Astrocyte (in vitro differentiated cells and primary cell): Measurements from ENCODE around the gene OXER1. TPM values are rescaled to one million over a fixed set of nuclear protein-coding genes. Genes with fewer than 3 reads are reported as not detected.

Source experiments
- DNase-seq: peaks from one replicate; pipeline ENCODE4 v3.0.0-alpha.2; 2010; ENCODE audit warnings: low read depth
- FAIRE-seq: peaks from 2 replicates; lab custom pipeline; 2011; peaks lifted over from hg19 to GRCh38; lab: Jason Lieb, UNC
- H2AFZ ChIP-seq: 2 replicates; pipeline ENCODE4 v1.6.0; 2012; ENCODE audit warnings: low read depth, low read length, inconsistent platforms
- H3K27ac ChIP-seq: 2 replicates; pipeline ENCODE4 v1.5.1; 2011; ENCODE audit warnings: low read depth, low read length, inconsistent platforms
- H3K27me3 ChIP-seq: 2 replicates; pipeline ENCODE4 v1.6.0; 2011; ENCODE audit warnings: low read length, inconsistent platforms; ENCODE audit not compliant: insufficient read depth
- H3K36me3 ChIP-seq: 2 replicates; pipeline ENCODE4 v1.5.1; 2011; ENCODE audit warnings: low read length, inconsistent platforms; ENCODE audit not compliant: insufficient read depth
- H3K4me1 ChIP-seq: 2 replicates; pipeline ENCODE4 v1.5.1; 2011; ENCODE audit warnings: low read length, inconsistent platforms; ENCODE audit not compliant: insufficient read depth
- H3K4me2 ChIP-seq: 2 replicates; pipeline ENCODE4 v1.6.0; 2012; ENCODE audit warnings: low read length, inconsistent platforms
- H3K4me3 ChIP-seq: 2 replicates; pipeline ENCODE4 v1.5.1; 2011; ENCODE audit warnings: low read depth, mild to moderate bottlenecking, low read length, inconsistent platforms; ENCODE audit not compliant: insufficient read depth
- H3K79me2 ChIP-seq: 2 replicates; pipeline ENCODE4 v1.6.0; 2012; ENCODE audit warnings: mild to moderate bottlenecking, low read length, inconsistent platforms; ENCODE audit not compliant: insufficient read depth
- H3K9ac ChIP-seq: 2 replicates; pipeline ENCODE4 v1.6.0; 2012; ENCODE audit warnings: mild to moderate bottlenecking, low read length, inconsistent platforms
- H3K9me3 ChIP-seq: 2 replicates; pipeline ENCODE4 v1.5.1; 2012; ENCODE audit warnings: low read depth, mild to moderate bottlenecking, low read length, inconsistent platforms; ENCODE audit not compliant: insufficient read depth
- H4K20me1 ChIP-seq: 2 replicates; pipeline ENCODE4 v1.6.0; 2012; ENCODE audit warnings: low read length, inconsistent platforms; ENCODE audit not compliant: insufficient read depth
- H3K27ac Mint-ChIP-seq: one replicate; pipeline ENCODE4 v1.8.0; 2021; ENCODE audit warnings: mild to moderate bottlenecking, mixed read lengths; ENCODE audit not compliant: unreplicated experiment
- H3K27me3 Mint-ChIP-seq: one replicate; pipeline ENCODE4 v1.8.0; 2021; ENCODE audit warnings: low read depth, mixed read lengths; ENCODE audit not compliant: unreplicated experiment
- H3K36me3 Mint-ChIP-seq: one replicate; pipeline ENCODE4 v1.8.0; 2021; ENCODE audit warnings: low read depth, mixed read lengths; ENCODE audit not compliant: unreplicated experiment
- H3K4me1 Mint-ChIP-seq: one replicate; pipeline ENCODE4 v1.8.0; 2021; ENCODE audit warnings: low read depth, mixed read lengths; ENCODE audit not compliant: unreplicated experiment
- H3K4me3 Mint-ChIP-seq: one replicate; pipeline ENCODE4 v1.8.0; 2021; ENCODE audit warnings: mild to moderate bottlenecking, moderate library complexity, mixed read lengths; ENCODE audit not compliant: unreplicated experiment
- H3K9me3 Mint-ChIP-seq: one replicate; pipeline ENCODE4 v1.8.0; 2021; ENCODE audit warnings: mild to moderate bottlenecking, mixed read lengths; ENCODE audit not compliant: unreplicated experiment
- EZH2 ChIP-seq: IDR thresholded peaks from 2 replicates; pipeline ENCODE4 v1.6.1; 2012; ENCODE audit warnings: mild to moderate bottlenecking, low read length, inconsistent platforms; ENCODE audit not compliant: insufficient read depth
- total RNA-seq: library from RNA; stranded (reverse); gene quantifications from 2 replicates; pipeline ENCODE4 v1.2.1, GENCODE V29; 2021
- TF ChIP-seq, protein P1 (sequence below): IDR thresholded peaks from 2 replicates; pipeline ENCODE4 v1.5.1; 2011; ENCODE audit warnings: low read depth, mild to moderate bottlenecking, inconsistent platforms, low read length, moderate library complexity; ENCODE audit not compliant: insufficient read depth

OXER1 gene
- total RNA-seq, 1 donor from 2014 or later: 0.39 TPM

DNA sequence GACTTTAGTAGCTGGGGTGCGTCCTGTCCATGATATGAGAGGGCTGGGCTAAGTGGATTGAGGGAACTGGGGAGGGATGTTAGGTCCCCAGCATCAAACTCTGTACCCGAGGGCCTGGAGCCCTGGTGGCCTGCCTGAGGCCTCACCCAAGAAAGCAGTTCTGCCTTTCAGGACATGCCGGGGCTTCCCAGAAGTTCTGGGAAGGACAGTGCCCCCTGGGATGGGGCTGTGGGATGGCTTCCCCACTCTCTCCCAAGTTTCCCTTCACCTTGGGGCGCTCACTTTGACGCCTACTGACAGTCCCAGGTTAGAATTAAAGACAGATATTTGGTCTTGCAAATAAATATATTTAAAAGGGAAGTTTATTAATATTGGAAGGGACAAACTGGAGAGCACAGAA, 1.8 kb downstream of the OXER1 start:
- H3K4me1 Mint-ChIP-seq: no peaks in the 10 kb centered on the region
- FAIRE-seq: no peak

DNA sequence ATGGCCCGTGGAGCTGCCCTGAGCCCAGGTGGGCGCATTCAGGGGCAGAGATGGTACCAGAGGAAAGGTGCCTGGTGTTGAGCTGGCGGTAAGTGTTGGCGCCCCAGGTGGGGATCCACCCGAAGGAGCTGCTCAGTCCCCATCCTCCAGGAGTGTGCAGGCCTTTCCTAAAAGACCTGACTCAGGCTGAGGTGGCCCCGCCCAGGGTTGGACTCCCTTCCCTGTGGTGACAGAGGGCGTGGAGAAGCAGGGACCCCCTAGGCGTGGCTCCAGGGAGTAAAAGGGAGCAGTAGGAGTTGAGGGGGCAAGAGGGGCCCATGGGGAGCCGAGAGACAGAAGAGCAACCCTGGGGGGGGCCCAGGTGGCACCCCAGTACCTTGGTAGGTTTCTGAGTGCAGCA, 2.4 kb downstream of the OXER1 start:
- peaks cover 5% of the 10 kb centered on the region for H3K4me1 Mint-ChIP-seq
- Histone ChIP-seq H2AFZ (no peak overlapping the region), H3K27ac (no peak overlapping the region), H3K9ac (no peak overlapping the region), H3K79me2 (no peaks in the 10 kb centered on the region), H3K4me2 (no peak overlapping the region), H3K4me3 (no peak overlapping the region), H3K36me3 (no peaks in the 10 kb centered on the region), H4K20me1 (no peaks in the 10 kb centered on the region), H3K27me3 (no peaks in the 10 kb centered on the region), H3K4me1 (no peaks in the 10 kb centered on the region), H3K9me3 (no peaks in the 10 kb centered on the region)
- no peak overlapping the region for H3K4me3 Mint-ChIP-seq
- no peak overlapping the region for H3K27ac Mint-ChIP-seq
- FAIRE-seq: no peak
- H3K9me3 Mint-ChIP-seq: peaks cover 2% of the 10 kb centered on the region
- DNase-seq: no peak
- peaks cover 4% of the 10 kb centered on the region for H3K27me3 Mint-ChIP-seq
- peaks cover 32% of the 10 kb centered on the region for H3K36me3 Mint-ChIP-seq
- no peak for TF ChIP-seq EZH2
- TF ChIP-seq, protein P1, sequence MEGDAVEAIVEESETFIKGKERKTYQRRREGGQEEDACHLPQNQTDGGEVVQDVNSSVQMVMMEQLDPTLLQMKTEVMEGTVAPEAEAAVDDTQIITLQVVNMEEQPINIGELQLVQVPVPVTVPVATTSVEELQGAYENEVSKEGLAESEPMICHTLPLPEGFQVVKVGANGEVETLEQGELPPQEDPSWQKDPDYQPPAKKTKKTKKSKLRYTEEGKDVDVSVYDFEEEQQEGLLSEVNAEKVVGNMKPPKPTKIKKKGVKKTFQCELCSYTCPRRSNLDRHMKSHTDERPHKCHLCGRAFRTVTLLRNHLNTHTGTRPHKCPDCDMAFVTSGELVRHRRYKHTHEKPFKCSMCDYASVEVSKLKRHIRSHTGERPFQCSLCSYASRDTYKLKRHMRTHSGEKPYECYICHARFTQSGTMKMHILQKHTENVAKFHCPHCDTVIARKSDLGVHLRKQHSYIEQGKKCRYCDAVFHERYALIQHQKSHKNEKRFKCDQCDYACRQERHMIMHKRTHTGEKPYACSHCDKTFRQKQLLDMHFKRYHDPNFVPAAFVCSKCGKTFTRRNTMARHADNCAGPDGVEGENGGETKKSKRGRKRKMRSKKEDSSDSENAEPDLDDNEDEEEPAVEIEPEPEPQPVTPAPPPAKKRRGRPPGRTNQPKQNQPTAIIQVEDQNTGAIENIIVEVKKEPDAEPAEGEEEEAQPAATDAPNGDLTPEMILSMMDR: no peak

More for the DNA sequence above, 1.8 kb downstream of the OXER1 start:
- H3K9ac ChIP-seq: no peak overlapping the region
- no peaks in the 10 kb centered on the region for H4K20me1 ChIP-seq
- H3K27me3 Mint-ChIP-seq: peaks cover 4% of the 10 kb centered on the region
- no peak for DNase-seq
- H3K36me3 Mint-ChIP-seq: peaks cover 33% of the 10 kb centered on the region
- H3K27ac Mint-ChIP-seq: no peak overlapping the region
- H3K9me3 ChIP-seq: no peaks in the 10 kb centered on the region
- no peak overlapping the region for H2AFZ ChIP-seq
- H3K36me3 ChIP-seq: no peaks in the 10 kb centered on the region
- H3K4me3 ChIP-seq: no peak overlapping the region
- TF ChIP-seq, protein P1: no peak
- TF ChIP-seq EZH2: no peak
- no peaks in the 10 kb centered on the region for H3K79me2 ChIP-seq
- H3K4me3 Mint-ChIP-seq: no peak overlapping the region
- H3K27me3 ChIP-seq: no peaks in the 10 kb centered on the region
- H3K27ac ChIP-seq: no peak overlapping the region
- peaks cover 2% of the 10 kb centered on the region for H3K9me3 Mint-ChIP-seq
- no peaks in the 10 kb centered on the region for H3K4me1 ChIP-seq
- no peak overlapping the region for H3K4me2 ChIP-seq

DNA sequence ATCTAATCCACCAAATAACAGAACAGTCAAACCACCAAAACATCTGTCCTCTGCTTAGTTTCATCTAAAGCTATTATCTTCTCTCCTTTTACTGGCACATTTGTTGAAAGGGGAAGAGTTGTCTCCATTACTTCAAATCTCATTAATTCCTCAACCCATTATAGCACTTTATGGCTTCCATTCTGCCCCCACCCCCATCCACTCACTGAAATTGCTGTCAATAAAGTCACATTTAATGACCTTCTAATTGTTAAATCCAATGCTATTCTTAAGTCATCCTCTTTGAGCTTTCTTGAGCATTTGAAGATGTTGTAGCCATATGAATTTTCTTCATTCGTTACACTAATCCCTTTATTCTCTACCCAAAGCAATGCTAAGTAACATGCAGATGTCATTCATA, 5.2 kb downstream of the OXER1 start:
- TF ChIP-seq, protein P1: no peak
- no peak for TF ChIP-seq EZH2
- peaks cover 13% of the 10 kb centered on the region for H3K4me1 Mint-ChIP-seq
- no peak overlapping the region for H3K4me3 ChIP-seq
- H3K36me3 Mint-ChIP-seq: peaks cover 40% of the 10 kb centered on the region
- no peaks in the 10 kb centered on the region for H4K20me1 ChIP-seq
- DNase-seq: no peak
- peaks cover 4% of the 10 kb centered on the region for H3K27me3 Mint-ChIP-seq
- no peak overlapping the region for H2AFZ ChIP-seq
- FAIRE-seq: no peak
- no peak overlapping the region for H3K9ac ChIP-seq
- H3K27ac Mint-ChIP-seq: no peak overlapping the region
- H3K4me1 ChIP-seq: no peaks in the 10 kb centered on the region
- no peaks in the 10 kb centered on the region for H3K9me3 ChIP-seq
- H3K27ac ChIP-seq: no peak overlapping the region
- H3K9me3 Mint-ChIP-seq: peaks cover 2% of the 10 kb centered on the region
- H3K79me2 ChIP-seq: no peaks in the 10 kb centered on the region
- H3K36me3 ChIP-seq: no peaks in the 10 kb centered on the region
- H3K27me3 ChIP-seq: no peaks in the 10 kb centered on the region
- H3K4me2 ChIP-seq: no peak overlapping the region
- no peak overlapping the region for H3K4me3 Mint-ChIP-seq
